NCI-H187 treated with DMSO at 0.1 percent for 48 hours (cell line): ENCODE data around the gene MAP3K1.

Experiments used
- DNase-seq: peaks from one replicate; lab custom pipeline; 2025; lab: John Stamatoyannopoulos, UW

MAP3K1 gene

GRCh38 chr5:56849671-56850070 lies 34.3 kb downstream of the MAP3K1 start:
- no peak for DNase-seq

GRCh38 chr5:56850423-56850822 lies 35.1 kb downstream of the MAP3K1 start:
- DNase-seq: no peak

- no peak for DNase-seq
These were observed 36.1 kb downstream of the MAP3K1 start for GRCh38 chr5:56851258-56851941.

GRCh38 chr5:56852228-56853000 lies 37.1 kb downstream of the MAP3K1 start:
- DNase-seq: no peak

GRCh38 chr5:56853698-56854097 lies 38.3 kb downstream of the MAP3K1 start:
- no peak for DNase-seq

- DNase-seq: no peak
These were observed 39.6 kb downstream of the MAP3K1 start for GRCh38 chr5:56854920-56855319.

- no peak for DNase-seq
These were observed 41.3 kb downstream of the MAP3K1 start for GRCh38 chr5:56856541-56857178.

- no peak for DNase-seq
These were observed 43.6 kb downstream of the MAP3K1 start for GRCh38 chr5:56858777-56859442.

GRCh38 chr5:56861893-56862485 lies 46.6 kb downstream of the MAP3K1 start:
- no peak for DNase-seq

GRCh38 chr5:56862909-56863308 lies 47.6 kb downstream of the MAP3K1 start:
- no peak for DNase-seq

- no peak for DNase-seq
These were observed 56.4 kb downstream of the MAP3K1 start for GRCh38 chr5:56871777-56872176.

- DNase-seq: no peak
These were observed 57.7 kb downstream of the MAP3K1 start for GRCh38 chr5:56873056-56873455.

GRCh38 chr5:56876327-56876726 lies 61.0 kb downstream of the MAP3K1 start:
- no peak for DNase-seq

GRCh38 chr5:56881571-56881970 lies 66.2 kb downstream of the MAP3K1 start:
- no peak for DNase-seq

- no peak for DNase-seq
These were observed 78.1 kb downstream of the MAP3K1 start for GRCh38 chr5:56893251-56893951.

GRCh38 chr5:56896763-56897162 lies 81.4 kb downstream of the MAP3K1 start:
- no peak for DNase-seq

GRCh38 chr5:56898213-56898612 lies 82.9 kb downstream of the MAP3K1 start:
- no peak for DNase-seq

GRCh38 chr5:56900395-56900794 lies 85.0 kb downstream of the MAP3K1 start:
- no peak for DNase-seq

- no peak for DNase-seq
These were observed 85.7 kb downstream of the MAP3K1 start for GRCh38 chr5:56900858-56901578.

GRCh38 chr5:56908942-56909293 lies 93.6 kb downstream of the MAP3K1 start:
- no peak for DNase-seq
